T-helper 1 cell (primary cell): Measurements from ENCODE around the gene TOP1.

Experiments used
- DNase-seq, 5 donors: peaks; one replicate each; pipeline ENCODE4 v3.0.0-alpha.2; 2012 to 2020

TOP1 gene

GRCh38 chr20:41004531-41005360, 23.9 kb upstream of the TOP1 start:
- DNase-seq: no peak

- no peak for DNase-seq
Observed at GRCh38 chr20:41005361-41005729, 23.3 kb upstream of the TOP1 start.

DNA sequence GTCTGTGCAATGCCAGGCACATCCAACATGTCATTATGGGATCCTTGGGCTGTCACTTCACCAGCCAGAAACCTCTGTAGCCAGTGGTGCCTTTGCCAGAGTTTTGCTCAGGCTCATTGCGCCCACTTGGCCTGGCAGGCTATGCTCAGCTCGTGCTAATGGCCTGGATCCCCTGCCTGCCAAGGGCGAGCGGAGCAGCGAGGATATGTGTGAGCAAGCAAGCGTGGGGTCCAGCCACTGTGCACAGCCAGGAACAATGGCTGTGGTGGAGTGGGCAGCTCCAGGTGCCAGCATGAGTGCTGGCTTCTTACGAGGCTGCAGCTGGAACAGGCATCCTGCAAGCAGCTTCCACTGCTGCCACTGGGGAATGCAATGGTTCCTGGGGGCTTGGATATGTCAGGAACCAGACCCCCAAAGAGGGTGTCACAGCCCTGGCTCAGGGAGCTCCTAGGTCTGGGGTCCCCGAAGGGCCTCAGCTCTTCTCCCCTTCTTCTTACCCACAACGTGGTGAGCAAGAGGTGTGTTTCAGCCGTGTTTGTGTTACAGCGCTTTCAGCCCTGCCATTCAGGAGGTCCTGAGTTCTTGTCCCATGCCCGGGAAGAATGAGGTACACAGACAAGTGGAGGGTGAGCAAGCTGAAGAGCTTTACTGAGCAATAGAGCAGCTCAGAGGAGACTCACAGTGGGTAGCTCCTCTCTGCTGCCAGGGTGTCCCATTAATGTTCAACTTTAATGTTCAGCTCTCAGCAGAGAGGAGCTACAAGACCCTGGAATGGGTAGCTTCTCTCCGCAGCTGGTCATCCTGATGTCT, 22.3 kb upstream of the TOP1 start:
- DNase-seq: no peak

- DNase-seq: no peak
Observed at GRCh38 chr20:41006936-41007474, 21.6 kb upstream of the TOP1 start.

DNA sequence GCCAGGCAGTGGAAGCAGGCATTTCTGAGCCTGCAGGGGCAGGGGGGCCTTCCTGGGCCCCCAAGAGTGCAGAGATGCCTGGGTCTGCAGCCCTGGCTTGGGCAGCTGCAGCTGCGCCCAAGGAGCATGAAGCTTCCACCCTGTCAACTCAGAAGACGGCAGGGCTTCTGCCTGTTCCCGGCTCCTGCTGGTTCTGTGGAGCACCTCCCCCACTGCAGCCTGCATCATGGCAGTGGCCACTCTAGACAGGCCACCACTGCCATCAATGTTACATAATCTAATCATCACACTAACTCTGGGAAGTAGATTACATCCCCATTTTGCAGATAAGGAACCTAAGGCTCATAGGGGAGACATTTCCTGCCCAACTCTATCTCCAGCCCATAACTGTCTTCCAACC, 21.1 kb upstream of the TOP1 start:
- DNase-seq: no peak

- DNase-seq: no peak
Observed at GRCh38 chr20:41009946-41010345, 18.7 kb upstream of the TOP1 start.

- DNase-seq: peak in 1 of 5 donors; percentile 53
Observed at GRCh38 chr20:41011551-41012067, 17.0 kb upstream of the TOP1 start.

DNA sequence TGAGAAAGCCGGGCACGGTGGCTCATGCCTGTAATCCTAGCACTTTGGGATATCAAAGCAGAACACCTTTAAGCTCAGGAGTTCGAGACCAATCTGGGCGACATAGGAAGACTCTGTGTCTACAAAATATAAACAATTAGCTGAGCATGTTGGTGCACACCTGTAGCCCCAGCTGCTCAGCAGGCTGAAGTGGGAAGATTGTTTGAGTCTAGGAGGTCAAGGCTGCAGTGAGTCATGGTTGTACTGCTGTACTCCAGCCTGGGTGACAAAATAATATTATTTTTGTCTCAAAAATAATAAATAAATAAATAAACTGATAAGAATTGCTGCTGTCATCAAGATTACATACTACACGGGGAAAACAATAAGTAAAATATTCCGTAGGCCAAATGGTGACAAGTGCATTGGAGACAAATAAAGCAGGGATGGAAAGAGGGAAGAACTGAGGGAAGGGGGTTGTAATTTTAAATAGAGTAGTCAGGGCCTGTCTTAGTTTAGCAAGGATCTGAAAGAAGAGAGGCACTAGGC, 14.0 kb upstream of the TOP1 start:
- no peak for DNase-seq

DNA sequence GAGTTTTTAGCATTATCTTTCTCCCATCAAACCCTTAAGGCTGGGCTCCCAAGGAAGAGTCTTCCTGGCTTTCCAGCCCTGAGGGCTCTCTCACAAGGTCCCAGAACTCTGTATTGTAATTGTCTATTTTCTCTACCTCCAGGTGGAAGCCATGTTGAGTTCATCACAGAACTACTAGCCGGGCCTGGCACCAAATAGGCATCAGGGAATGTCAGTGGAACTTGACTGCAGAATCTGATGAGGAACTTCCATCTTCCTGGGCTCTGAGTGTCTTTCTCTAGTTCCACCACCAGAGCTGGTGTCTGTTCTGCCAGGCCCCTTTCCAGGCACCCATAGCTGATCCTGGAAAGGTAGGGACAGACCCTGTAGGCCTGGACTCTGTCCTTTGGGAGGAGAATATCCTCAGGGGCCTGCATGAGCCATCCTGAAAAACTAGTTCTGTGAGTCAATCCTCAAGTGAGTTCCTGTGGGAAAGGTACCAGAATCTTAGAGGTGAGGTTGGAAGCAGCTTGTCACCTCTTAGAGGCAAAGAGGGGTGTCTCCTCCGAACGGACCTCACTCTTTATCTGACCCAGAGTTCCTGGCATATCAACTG, 11.1 kb upstream of the TOP1 start:
- DNase-seq: no peak

GRCh38 chr20:41018153-41018552, 10.5 kb upstream of the TOP1 start:
- DNase-seq: no peak

DNA sequence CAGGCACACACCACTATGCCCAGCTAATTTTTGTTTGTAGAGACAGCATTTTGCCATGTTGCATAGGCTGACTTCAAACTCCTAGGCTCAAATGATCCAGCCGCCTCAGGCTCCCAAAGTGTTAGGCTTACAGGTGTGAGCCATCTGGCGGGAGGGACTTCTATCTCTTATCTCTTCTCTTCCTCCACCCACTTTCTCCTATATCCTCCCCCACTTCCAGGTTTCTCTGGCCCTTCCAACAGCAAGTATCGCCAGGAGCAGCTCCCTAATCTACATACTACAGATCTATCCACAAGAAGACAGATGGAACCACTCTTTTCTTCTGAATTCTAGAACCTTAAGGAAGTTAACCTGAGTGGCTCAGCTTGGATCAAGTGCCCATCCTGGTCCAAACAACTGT, 5.1 kb upstream of the TOP1 start:
- no peak for DNase-seq

GRCh38 chr20:41027366-41027765, 1.3 kb upstream of the TOP1 start:
- no peak for DNase-seq

DNA sequence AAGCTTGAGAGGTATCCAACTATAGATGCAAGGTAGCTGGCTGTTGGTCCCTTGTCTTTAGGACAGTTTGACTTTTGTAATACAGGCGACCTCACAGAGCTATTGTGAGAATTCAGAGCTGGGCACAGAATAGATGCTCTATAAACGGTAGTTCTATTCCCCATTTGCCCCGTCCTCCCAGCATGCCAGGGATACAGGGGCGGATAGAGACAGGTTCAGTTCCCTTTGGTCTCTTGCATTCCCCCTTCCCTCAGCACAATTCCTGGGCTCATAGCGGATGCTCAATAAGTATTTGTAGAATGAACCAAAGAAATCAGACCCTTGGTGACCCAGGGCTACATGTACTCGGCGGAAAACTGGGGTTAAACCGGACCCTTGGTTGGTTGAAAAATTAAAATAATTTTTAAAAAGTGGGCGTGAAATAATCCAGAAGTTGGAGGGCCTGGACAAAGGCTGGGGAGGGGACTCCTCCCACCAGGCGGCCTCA, 707 bp upstream of the TOP1 start:
- no peak for DNase-seq

GRCh38 chr20:41029150-41029901, 704 bp downstream of the TOP1 start:
- DNase-seq: peak in 4 of 5 donors; percentile 18 to 27 (median 20)

DNA sequence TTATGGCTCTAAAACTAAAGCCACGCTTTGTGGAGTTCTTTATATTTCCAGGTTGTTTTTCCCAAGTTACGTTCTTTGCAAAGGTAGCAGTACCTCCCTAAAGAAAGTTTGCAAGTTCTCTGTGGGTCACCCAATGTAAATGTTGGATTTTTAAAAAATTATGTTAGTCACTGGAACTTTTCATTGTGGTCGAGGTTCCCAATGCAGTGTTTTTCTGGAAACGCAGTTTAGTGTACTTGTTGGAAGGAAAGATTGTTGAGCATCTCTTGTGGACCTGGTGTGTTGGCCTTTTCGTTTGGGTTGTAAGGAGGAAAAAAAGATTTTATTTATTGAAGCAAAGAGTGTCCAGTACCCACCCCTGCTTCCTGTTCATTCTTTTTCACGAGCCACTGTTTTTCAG, 1.4 kb downstream of the TOP1 start:
- no peak for DNase-seq

DNA sequence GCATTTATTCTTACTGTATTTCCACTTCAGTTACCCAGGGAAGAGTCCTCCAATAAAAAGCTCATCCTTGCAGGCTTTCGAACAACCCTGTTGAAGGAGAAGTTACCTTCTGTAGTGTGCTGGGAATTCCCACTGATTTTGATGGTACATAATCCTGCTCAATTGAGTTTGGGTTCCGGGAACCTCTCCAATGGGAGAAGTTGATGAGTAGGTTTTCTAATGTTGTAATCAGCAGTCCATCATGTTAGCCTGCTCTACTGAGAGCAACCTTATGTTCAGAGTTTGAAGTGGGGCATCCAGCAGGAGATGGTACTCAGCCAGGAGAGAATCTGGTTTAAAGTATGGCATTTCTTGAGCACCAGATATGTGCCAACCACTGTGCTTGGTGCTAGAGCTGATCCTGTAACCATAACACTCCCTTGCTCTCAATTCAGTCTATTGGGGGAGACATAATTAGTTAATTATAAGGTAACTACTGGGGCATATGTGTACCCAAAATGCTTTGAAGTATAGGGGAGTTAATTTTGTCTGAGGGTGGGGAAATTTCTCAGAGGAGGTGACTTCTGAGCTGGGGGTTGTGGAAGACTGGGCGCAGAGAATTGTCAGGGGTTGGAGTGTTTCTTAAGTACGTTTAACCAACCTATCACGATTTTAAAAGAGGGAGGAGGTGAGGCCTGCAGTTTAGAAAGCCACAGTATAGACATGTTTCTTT, 2.1 kb downstream of the TOP1 start:
- DNase-seq: no peak

- DNase-seq: no peak
Observed at GRCh38 chr20:41031243-41031619, 2.6 kb downstream of the TOP1 start.

- no peak for DNase-seq
Observed at GRCh38 chr20:41032271-41032670, 3.6 kb downstream of the TOP1 start.

- DNase-seq: no peak
Observed at GRCh38 chr20:41034239-41034638, 5.6 kb downstream of the TOP1 start.

DNA sequence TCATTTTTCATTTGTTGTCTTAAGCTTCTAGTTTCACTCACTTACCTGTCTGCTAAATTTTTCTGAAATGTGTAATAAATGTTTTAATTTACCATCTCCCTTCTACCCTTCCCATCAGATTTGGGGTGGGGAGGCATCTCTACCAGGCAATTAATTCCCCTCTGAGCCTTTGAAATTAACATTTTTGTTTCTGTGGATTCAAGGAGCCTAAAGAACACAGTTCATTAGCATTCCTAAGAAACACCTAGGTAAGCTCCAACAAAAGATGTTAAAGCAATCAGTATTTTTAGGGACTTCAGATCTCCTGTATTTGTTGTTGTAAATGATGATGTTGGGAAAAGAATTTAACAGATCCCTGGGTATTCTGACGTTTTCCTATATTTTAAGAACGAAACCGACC, 6.6 kb downstream of the TOP1 start:
- DNase-seq: no peak

GRCh38 chr20:41037179-41037578, 8.6 kb downstream of the TOP1 start:
- no peak for DNase-seq
